HG03439 (cell line): ENCODE measurements around the gene LRRC70.

Source experiments
- ATAC-seq: cut with Tn5 transposase; IDR thresholded peaks from one replicate; pipeline ENCODE4 v1.9.1; 2021; ENCODE audit warnings: mild to moderate bottlenecking, moderate library complexity; ENCODE audit not compliant: unreplicated experiment

The LRRC70 gene

GRCh38 chr5:62572918-62573514, 5.6 kb upstream of the LRRC70 start:
- ATAC-seq, result no peak

DNA sequence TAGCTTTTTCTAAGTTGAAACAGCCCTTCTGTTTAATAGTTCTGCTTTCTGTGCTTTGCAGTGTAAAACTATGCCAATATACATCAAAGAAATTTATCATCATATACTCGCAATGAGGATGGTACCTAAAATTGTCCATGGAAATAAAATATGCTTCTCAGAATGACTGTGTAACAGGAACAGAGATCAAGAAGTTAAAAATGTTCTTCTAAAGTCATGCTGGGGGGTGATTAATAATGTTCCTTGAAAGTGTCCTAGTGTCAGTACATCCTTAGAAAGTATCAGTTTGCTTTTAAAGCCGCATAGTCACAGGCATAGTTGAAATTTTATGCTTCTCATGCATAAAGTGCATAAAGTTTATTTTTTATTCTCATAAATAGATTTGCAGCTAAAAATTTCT, 4.0 kb upstream of the LRRC70 start:
- no peak for ATAC-seq

DNA sequence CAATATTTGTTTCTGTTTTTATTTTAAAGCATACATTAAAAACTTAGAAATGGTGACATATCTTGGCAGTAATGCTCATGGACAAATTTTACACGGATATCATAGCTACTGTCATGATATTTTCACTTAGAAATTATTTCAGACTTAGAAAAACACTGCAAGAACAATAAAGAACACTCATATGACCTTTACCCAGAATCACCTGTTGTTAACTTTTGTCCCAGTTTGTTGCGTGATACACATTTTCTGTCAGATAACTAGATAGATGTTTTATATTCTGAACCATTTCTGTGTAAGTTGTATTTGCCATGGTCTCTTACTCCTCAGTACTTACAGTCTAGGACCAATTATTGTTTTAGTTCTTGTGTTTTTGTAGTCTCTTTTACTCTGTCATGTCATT, 3.6 kb upstream of the LRRC70 start:
- no peak for ATAC-seq

DNA sequence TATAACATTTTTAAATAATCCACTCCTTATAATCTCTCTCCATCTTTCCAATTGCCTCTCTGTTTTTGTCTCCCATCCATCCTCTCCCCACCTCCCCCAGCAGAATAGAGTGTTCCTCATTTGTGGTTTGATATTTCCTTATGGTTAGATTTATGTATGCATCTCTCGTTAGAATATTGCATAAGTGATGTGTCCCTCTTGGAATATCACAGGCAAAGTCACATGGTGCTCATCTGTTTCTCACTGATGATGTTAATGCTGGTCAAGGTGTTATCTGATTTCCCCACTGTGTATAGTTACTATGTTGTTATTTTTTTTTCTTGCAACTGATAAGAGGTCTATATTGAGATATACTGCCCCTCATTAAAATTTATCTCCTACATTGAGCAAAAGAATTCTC, 3.1 kb upstream of the LRRC70 start:
- no peak for ATAC-seq

DNA sequence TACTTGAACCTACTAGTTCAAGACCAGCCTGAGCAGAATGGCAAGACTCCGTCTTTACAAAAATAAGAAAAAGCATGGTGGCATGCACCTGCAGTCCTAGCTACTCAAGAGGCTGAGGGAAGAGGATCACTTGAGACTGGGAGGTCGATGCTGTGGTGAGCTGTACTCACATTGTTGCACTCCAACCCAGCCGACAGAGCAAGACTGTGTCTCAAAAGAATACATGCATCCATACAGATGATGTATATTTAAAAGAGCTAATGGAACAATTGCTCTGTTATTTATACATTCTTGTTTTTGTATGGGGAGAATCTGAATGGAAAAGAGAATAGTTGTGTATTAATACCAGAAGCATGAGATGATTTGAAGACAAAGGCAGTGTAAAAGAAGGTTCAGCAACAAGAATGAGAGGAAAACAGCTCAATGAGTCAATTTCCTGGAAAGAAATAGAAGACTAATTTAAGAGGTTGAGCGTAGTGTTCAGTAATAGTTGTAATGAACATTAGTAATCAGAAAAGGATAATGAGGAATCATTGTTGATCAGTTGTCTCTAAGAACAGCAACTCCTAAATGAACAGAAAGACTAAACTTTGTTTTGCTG, 1.9 kb upstream of the LRRC70 start:
- no peak for ATAC-seq

DNA sequence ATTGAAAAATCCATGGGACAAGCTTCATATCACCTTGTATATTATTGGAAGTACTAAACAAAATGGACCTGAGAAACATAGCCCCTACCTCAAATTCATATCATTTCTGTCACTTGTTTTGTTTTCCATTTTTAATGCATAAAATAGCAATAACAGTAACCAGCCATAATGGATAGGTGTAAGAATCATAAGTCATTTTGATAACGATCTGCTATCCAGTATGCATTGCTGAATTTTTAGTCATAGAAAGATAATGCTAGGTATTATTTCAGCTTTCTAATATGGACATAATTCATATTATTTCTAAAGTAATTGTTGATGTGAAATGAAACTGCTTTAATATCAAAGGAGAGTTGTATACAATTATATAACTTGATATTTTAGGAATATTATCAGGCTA, 1.1 kb upstream of the LRRC70 start:
- no peak for ATAC-seq

GRCh38 chr5:62579761-62580160, 1.1 kb downstream of the LRRC70 start:
- no peak for ATAC-seq

DNA sequence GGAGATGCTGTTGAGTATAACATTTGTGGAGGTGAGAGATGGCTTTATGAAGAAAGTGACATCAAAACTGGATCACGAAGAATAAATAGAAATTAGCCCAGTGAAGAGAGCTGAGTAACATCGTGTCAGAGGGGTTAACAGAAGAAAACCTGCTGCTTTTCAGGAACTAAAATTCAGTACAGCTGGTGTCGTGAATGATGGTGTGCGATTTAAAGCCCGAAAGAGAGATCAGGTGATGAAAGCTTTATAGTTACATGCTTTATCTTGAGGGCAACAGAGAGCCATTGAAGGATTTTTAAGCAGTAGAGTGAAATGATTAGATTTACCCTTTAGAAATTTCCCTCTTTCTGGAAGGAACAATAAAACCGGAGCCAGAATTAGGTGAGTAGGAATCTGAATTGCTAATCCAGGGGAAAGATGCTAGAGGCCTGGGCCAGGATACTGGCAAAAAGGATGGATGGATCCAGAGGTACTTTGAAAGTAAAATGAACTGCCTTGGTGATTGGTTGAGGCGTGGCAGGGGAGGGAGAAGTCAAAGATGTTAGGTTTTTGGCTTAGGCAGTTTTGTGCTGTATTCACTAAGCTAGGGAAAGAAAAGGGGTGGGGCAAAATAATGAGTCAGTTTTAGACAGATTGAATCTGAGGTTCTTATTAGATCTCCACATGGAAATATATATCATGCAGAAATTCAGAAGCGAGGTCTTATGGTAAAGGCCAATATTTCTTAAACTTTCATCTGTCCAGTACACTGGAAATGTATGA, 3.4 kb downstream of the LRRC70 start:
- no peak for ATAC-seq

DNA sequence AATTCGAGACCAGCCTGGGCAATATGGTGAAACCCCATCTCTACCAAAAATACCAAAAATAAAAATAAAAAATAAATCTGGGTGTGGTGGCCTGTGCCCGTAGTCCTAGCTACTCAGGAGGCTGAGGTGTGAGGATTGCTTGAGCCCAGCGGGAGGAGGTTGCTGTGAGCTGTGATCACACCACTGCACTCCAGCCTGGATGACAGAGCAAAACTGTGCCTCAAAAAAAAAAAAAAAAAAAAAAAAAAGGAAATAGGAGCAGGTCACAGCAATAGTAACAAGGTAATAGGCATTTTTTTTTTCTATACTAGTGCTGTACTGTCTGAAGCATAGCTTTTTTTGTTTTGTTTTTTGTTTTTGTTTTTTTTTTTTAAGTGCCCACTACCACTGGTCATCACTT, 5.8 kb downstream of the LRRC70 start:
- no peak for ATAC-seq

GRCh38 chr5:62585306-62585705, 6.7 kb downstream of the LRRC70 start:
- no peak for ATAC-seq

- no peak for ATAC-seq
Observed at GRCh38 chr5:62585751-62586150, 7.1 kb downstream of the LRRC70 start.

DNA sequence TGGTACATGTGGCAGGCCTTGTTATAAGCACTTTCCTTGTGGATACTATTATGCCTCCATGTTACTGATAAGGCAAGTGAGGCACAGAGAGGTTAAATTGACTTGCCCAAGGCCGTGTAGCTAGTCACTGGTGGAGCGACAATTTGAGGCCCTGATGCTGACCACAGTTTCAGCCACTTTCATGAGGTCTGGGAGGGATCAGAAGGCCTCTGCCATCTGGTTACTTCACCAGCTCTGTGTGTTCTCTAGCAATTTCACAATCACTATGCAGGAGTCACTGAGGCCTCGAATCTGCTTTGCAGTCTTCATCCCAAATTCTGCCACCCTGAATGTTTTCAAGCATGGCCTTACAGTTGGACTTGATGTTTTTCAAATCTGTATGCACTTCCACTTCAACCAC, 9.1 kb downstream of the LRRC70 start:
- ATAC-seq, result no peak

DNA sequence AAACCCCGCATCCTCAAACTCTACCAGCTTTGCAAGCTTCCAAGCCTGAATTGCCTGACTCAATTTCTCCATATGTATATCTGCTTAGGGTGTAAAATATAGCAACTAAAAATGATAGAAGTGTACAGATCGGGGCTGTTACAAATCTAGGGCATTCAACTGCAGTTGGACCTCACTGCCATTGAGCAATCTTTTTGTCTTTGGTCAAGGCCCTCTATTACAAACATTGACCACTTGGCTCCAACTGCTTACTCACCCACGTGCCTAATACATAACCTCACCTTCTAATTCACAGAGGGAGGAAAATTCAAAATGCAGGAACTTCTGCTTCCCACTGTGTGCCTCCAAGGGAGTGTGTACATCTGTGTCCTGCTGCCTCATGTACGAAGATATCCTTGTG, 10.0 kb downstream of the LRRC70 start:
- ATAC-seq, result no peak

DNA sequence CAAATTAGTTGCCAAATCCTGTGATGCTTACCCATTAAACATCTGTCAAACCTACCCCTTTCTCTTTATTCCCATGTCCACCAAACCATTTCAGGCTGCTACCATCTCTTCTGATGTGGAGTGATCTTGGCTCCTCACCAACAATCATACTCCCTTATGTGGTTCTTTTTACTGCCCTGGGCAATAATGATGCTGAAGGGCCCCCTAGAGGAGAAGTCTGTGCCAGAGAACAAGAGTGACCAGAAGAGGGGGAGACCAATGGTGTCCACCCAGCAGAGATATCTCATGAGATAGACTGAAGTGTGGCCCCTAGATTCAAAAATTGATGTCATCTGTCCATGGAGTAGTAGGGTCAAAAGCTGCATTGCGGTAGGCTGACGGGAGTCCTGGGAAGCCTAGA, 10.9 kb downstream of the LRRC70 start:
- no peak for ATAC-seq

- ATAC-seq, result no peak
Observed at GRCh38 chr5:62590387-62590786, 11.8 kb downstream of the LRRC70 start.

DNA sequence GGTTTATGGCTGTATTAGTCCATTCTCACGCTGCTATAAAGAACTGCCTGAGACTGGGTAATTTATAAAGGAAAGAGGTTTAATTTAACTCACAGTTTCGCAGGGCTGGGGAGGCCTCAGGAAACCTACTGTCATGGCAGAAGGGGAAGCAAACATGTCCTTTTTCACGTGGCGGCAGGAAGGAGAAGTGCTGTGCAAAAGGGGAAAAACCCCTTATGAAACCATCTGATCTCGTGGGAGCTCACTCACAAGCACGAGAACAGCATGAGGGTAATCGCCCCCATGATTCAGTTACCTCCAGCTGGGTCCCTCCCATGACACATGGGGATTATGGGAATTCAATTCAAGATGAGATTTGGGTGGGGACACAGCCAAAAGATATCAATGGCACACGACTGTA, 13.9 kb downstream of the LRRC70 start:
- no peak for ATAC-seq

GRCh38 chr5:62593331-62593730, 14.7 kb downstream of the LRRC70 start:
- no peak for ATAC-seq

GRCh38 chr5:62594364-62594984, 15.9 kb downstream of the LRRC70 start:
- ATAC-seq, result no peak

- no peak for ATAC-seq
Observed at GRCh38 chr5:62596096-62596495, 17.5 kb downstream of the LRRC70 start.

GRCh38 chr5:62596691-62597090, 18.1 kb downstream of the LRRC70 start:
- ATAC-seq, result no peak

GRCh38 chr5:62597314-62597713, 18.7 kb downstream of the LRRC70 start:
- ATAC-seq, result no peak
